Hepatocyte (in vitro differentiated cells): ENCODE results near the gene ROBO1.

ENCODE experiments used
- CTCF ChIP-seq: fragments of 200-600 bp; sonication (generic); IDR thresholded peaks from 2 replicates; pipeline ENCODE4 v1.5.1; 2016; ENCODE audit warnings: antibody characterized with exemption, mild to moderate bottlenecking; ENCODE audit not compliant: poor library complexity
- EZH2 ChIP-seq: fragments of 200-600 bp; sonication (generic); IDR thresholded peaks from 2 replicates; pipeline ENCODE4 v1.6.1; 2016; ENCODE audit warnings: antibody characterized with exemption, mild to moderate bottlenecking, borderline replicate concordance

DNA sequence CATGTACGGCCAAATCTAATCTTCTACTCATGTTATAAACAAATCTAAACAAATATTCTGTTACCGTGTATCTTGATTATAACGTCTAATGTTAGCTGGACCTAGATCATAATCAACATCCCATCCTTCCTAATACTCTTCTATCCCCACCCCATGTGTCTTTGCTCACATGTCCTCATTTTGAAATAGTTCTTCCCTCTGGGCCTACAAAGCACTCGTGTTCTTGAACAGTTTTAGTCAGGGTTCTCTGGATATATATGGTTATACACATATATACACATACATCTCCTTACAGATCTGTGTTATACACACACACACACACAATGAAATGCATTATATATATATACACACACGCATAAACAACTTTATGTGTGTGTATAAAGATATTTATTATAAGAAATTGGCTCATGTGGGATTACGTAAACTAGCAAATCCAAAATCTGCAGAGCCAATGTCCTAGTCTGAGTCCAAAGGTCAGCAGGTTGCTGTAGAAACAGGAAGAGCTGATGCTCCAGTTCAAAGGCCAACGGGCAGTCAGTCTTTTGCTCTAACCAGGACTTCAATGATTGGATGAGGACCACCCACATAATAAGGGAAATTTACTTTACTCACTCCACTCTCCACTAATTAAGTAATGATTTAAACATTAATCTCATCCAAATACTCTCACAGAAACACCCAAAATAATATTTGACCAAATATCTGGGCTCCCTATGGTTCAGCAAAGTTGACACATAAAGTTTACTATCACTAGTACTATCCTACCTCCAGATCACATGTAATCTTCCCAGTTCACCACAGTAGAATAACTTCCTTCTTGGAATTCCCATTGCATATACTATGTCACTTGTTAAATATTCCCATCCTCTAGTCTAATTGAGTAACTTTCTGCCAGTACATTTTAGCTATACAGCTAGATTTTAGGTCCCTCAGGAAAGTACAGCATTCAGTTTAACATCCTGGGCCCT is 450.0 kb downstream of the ROBO1 start:
- TF ChIP-seq CTCF: no peak
- TF ChIP-seq EZH2: no peak
